ENCODE results near the gene TMEM72.

TMEM72 gene

DNA sequence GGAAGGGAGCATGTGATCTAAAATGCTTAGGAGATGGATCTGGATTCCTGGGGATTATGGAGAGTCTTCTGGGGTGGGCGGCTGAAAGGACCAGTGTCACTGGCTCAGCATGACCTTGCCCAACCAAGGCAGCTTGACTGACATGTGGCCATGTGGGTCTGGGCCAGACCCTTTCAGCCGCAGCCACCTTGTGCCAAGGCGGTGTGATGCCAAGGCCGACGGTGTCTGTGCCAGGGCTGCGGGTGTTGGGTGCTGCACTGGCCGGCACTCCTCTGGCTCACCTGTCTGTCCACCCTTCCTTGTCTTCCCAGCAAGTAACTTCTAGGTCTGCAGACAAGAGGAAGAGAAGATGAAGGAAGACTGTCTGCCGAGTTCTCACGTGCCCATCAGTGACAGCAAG, 58.7 kb downstream of the TMEM72 start:
- Histone ChIP-seq H3K4me3 (ENCODE audit: low read length in 2 of 2) (no peak overlapping the region), H3K27me3 (ENCODE audit: control insufficient read depth in 1 of 2, insufficient read depth in 2 of 2, low read length in 2 of 2) (no peaks in the 10 kb centered on the region), H3K9me3 (ENCODE audit: control insufficient read depth in 2 of 2, low read length in 2 of 2) (no peaks in the 10 kb centered on the region), H3K4me1 (ENCODE audit: control insufficient read depth, insufficient read depth, low read length) (peaks cover 47% of the 10 kb centered on the region), H3K36me3 (ENCODE audit: control insufficient read depth in 2 of 2, insufficient read depth in 2 of 2, low read length in 2 of 2) (peaks cover 10 to 18% of the 10 kb centered on the region in 2 donors), H3K9ac (ENCODE audit: low read length in 2 of 2) (no peak overlapping the region), H3K27ac (ENCODE audit: low read length) (no peak overlapping the region)

- H3K9ac ChIP-seq (ENCODE audit: low read length in 2 of 2) = no peak overlapping the region
- peaks cover 10 to 18% of the 10 kb centered on the region in 2 donors for H3K36me3 ChIP-seq (ENCODE audit: control insufficient read depth in 2 of 2, insufficient read depth in 2 of 2, low read length in 2 of 2)
- no peak overlapping the region for H3K4me3 ChIP-seq (ENCODE audit: low read length in 2 of 2)
- peaks cover 43% of the 10 kb centered on the region for H3K4me1 ChIP-seq (ENCODE audit: control insufficient read depth, insufficient read depth, low read length)
- no peaks in the 10 kb centered on the region for H3K27me3 ChIP-seq (ENCODE audit: control insufficient read depth in 1 of 2, insufficient read depth in 2 of 2, low read length in 2 of 2)
- no peak overlapping the region for H3K27ac ChIP-seq (ENCODE audit: low read length)
- H3K9me3 ChIP-seq (ENCODE audit: control insufficient read depth in 2 of 2, low read length in 2 of 2) = no peaks in the 10 kb centered on the region
Observed at GRCh38 chr10:44970812-44971395, 59.8 kb downstream of the TMEM72 start.

DNA sequence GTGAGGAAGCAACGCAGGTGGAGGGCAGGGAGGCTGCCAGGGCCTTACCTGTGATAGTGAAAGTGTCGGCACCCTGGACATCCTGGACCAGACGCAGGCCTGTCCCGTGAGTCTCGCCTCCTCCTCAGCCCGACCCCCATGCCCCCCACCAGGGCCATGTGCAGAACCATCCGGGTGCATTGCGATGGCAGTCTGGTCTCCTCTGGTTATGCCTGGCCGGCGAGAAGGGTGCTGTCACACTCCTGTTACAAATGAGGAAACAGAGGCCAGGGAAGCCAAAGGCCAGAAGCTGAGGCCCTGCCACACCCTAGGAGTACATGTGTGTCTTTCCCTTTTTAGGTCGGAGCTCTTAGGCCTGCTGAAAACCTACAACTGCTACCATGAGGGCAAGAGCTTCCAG, 60.3 kb downstream of the TMEM72 start:
- peaks cover 45% of the 10 kb centered on the region for H3K4me1 ChIP-seq (ENCODE audit: control insufficient read depth, insufficient read depth, low read length)
- no peaks in the 10 kb centered on the region for H3K9me3 ChIP-seq (ENCODE audit: control insufficient read depth in 2 of 2, low read length in 2 of 2)
- no peak overlapping the region for H3K27ac ChIP-seq (ENCODE audit: low read length)
- H3K9ac ChIP-seq (ENCODE audit: low read length in 2 of 2) = no peak overlapping the region
- H3K4me3 ChIP-seq (ENCODE audit: low read length in 2 of 2) = no peak overlapping the region
- no peaks in the 10 kb centered on the region for H3K27me3 ChIP-seq (ENCODE audit: control insufficient read depth in 1 of 2, insufficient read depth in 2 of 2, low read length in 2 of 2)
- H3K36me3 ChIP-seq (ENCODE audit: control insufficient read depth in 2 of 2, insufficient read depth in 2 of 2, low read length in 2 of 2) = peaks cover 10 to 18% of the 10 kb centered on the region in 2 donors

GRCh38 chr10:44971935-44972757, 61.0 kb downstream of the TMEM72 start:
- no peak overlapping the region for H3K27ac ChIP-seq (ENCODE audit: low read length)
- H3K4me1 ChIP-seq (ENCODE audit: control insufficient read depth, insufficient read depth, low read length) = peaks cover 47% of the 10 kb centered on the region
- H3K4me3 ChIP-seq (ENCODE audit: low read length in 2 of 2) = no peak overlapping the region
- H3K27me3 ChIP-seq (ENCODE audit: control insufficient read depth in 1 of 2, insufficient read depth in 2 of 2, low read length in 2 of 2) = no peaks in the 10 kb centered on the region
- H3K9ac ChIP-seq (ENCODE audit: low read length in 2 of 2) = no peak overlapping the region
- no peaks in the 10 kb centered on the region for H3K9me3 ChIP-seq (ENCODE audit: control insufficient read depth in 2 of 2, low read length in 2 of 2)
- H3K36me3 ChIP-seq (ENCODE audit: control insufficient read depth in 2 of 2, insufficient read depth in 2 of 2, low read length in 2 of 2) = peaks cover 15 to 21% of the 10 kb centered on the region in 2 donors

DNA sequence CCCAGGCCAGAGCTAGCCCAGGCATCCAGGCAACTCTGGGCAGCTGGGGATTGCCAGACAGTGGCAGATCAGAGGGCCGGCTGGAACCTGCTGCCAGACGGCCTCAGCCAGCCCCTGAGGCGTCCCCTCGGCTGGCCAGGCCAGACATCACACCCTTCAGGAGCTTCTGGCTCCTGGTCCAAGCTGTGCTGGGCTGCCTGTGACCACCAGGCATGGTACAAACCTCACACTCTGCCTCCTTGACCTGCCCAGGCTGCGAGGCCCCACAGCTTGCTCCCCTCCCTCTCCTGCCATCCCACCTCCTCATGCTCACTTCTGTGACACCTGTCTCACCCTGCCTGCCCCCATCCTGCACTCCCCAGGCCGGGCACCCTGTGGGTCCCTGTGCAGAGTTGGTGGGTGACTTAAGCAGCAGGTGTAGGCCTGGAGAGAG, 61.8 kb downstream of the TMEM72 start:
- Histone ChIP-seq H3K4me1 (ENCODE audit: control insufficient read depth, insufficient read depth, low read length) (peaks cover 48% of the 10 kb centered on the region), H3K36me3 (ENCODE audit: control insufficient read depth in 2 of 2, insufficient read depth in 2 of 2, low read length in 2 of 2) (peaks cover 15 to 21% of the 10 kb centered on the region in 2 donors), H3K9me3 (ENCODE audit: control insufficient read depth in 2 of 2, low read length in 2 of 2) (no peaks in the 10 kb centered on the region), H3K9ac (ENCODE audit: low read length in 2 of 2) (no peak overlapping the region), H3K27me3 (ENCODE audit: control insufficient read depth in 1 of 2, insufficient read depth in 2 of 2, low read length in 2 of 2) (no peaks in the 10 kb centered on the region), H3K4me3 (ENCODE audit: low read length in 2 of 2) (no peak overlapping the region), H3K27ac (ENCODE audit: low read length) (no peak overlapping the region)

GRCh38 chr10:44973323-44974081, 62.4 kb downstream of the TMEM72 start:
- Histone ChIP-seq H3K4me3 (ENCODE audit: low read length in 2 of 2) (peak overlapping the region in 1 of 2 donors; percentile 79), H3K4me1 (ENCODE audit: control insufficient read depth, insufficient read depth, low read length) (peaks cover 50% of the 10 kb centered on the region), H3K36me3 (ENCODE audit: control insufficient read depth in 2 of 2, insufficient read depth in 2 of 2, low read length in 2 of 2) (peaks cover 15 to 21% of the 10 kb centered on the region in 2 donors), H3K9ac (ENCODE audit: low read length in 2 of 2) (peak overlapping the region in 1 of 2 donors; percentile 81), H3K27me3 (ENCODE audit: control insufficient read depth in 1 of 2, insufficient read depth in 2 of 2, low read length in 2 of 2) (no peaks in the 10 kb centered on the region), H3K27ac (ENCODE audit: low read length) (peak overlapping the region; percentile 90), H3K9me3 (ENCODE audit: control insufficient read depth in 2 of 2, low read length in 2 of 2) (no peaks in the 10 kb centered on the region)

DNA sequence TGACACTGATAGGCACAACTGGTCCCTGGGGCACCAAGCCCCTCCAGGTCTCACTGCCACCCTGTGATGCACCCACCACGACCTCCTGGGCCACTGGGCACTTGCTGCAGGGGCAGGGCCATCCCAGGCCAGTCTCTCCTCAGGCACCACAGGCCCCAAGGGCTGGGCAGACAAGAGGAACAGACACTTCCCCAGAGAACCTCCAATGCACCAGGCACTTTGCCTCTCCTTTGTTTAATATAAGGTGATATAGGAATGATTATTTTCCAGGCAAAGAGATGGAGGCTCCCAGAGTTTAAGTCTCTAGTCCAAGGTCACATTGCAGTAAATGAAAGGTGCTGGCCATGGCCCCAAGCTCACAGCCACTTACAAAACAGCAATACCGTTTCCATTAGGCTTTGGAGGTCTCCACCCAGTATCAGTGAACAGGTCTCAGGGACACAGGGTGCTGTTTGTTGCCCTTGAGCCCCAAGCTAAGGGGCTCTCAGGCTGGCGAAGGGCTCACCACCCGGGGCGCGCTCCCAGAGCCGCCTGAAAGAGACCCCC, 63.0 kb downstream of the TMEM72 start:
- peaks cover 12 to 21% of the 10 kb centered on the region in 2 donors for H3K36me3 ChIP-seq (ENCODE audit: control insufficient read depth in 2 of 2, insufficient read depth in 2 of 2, low read length in 2 of 2)
- H3K4me1 ChIP-seq (ENCODE audit: control insufficient read depth, insufficient read depth, low read length) = peaks cover 55% of the 10 kb centered on the region
- H3K27ac ChIP-seq (ENCODE audit: low read length) = peak overlapping the region; percentile 90
- H3K9me3 ChIP-seq (ENCODE audit: control insufficient read depth in 2 of 2, low read length in 2 of 2) = no peaks in the 10 kb centered on the region
- no peaks in the 10 kb centered on the region for H3K27me3 ChIP-seq (ENCODE audit: control insufficient read depth in 1 of 2, insufficient read depth in 2 of 2, low read length in 2 of 2)
- peak overlapping the region; percentile 68 to 81 for H3K9ac ChIP-seq (ENCODE audit: low read length in 2 of 2)
- peak overlapping the region; percentile 73 to 79 for H3K4me3 ChIP-seq (ENCODE audit: low read length in 2 of 2)

DNA sequence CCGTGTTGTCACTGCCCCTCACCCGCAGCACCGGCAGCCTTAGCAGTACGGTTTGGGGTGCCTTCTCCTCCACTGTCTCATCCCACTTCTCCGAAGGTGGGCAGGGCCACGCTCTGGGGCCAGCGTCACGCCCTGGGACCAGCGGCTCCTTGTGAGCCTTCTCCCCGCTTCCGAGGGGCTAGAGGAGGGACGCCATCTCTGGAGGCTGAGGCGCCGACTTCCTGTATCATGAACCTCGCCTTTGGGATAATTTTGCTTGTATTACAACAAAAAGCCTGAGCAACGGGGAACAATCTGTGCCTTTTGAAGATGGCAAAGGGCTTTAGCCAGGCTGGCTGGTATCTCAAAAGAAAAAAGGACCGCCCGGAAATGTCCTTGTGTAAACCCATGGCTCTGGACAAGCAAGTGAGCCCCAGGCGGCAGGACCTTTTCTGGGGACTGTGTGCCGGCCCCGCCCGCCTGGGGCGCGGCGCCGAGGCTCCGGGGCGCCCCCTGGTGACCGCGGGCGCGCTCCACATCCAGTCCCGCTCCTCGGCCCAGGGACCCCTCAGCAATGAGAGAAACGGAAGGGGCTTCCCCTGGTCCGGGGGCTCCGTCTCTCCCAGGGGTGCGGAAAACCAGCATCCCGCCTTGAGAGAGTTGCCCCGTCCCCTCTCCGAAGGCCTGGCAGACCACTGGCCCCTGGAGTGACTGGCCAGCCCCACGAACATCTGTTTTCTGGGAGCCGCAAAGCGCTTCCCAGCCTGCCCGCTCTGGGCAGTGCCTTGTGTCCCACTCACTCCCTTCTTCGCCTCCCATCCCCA, 63.7 kb downstream of the TMEM72 start:
- H3K27me3 ChIP-seq (ENCODE audit: control insufficient read depth in 1 of 2, insufficient read depth in 2 of 2, low read length in 2 of 2) = no peaks in the 10 kb centered on the region
- peaks cover 61% of the 10 kb centered on the region for H3K4me1 ChIP-seq (ENCODE audit: control insufficient read depth, insufficient read depth, low read length)
- peaks cover 12 to 20% of the 10 kb centered on the region in 2 donors for H3K36me3 ChIP-seq (ENCODE audit: control insufficient read depth in 2 of 2, insufficient read depth in 2 of 2, low read length in 2 of 2)
- no peaks in the 10 kb centered on the region for H3K9me3 ChIP-seq (ENCODE audit: control insufficient read depth in 2 of 2, low read length in 2 of 2)
- peak overlapping the region; percentile 73 to 79 for H3K4me3 ChIP-seq (ENCODE audit: low read length in 2 of 2)
- peak overlapping the region; percentile 68 to 81 for H3K9ac ChIP-seq (ENCODE audit: low read length in 2 of 2)
- H3K27ac ChIP-seq (ENCODE audit: low read length) = peak overlapping the region; percentile 90

DNA sequence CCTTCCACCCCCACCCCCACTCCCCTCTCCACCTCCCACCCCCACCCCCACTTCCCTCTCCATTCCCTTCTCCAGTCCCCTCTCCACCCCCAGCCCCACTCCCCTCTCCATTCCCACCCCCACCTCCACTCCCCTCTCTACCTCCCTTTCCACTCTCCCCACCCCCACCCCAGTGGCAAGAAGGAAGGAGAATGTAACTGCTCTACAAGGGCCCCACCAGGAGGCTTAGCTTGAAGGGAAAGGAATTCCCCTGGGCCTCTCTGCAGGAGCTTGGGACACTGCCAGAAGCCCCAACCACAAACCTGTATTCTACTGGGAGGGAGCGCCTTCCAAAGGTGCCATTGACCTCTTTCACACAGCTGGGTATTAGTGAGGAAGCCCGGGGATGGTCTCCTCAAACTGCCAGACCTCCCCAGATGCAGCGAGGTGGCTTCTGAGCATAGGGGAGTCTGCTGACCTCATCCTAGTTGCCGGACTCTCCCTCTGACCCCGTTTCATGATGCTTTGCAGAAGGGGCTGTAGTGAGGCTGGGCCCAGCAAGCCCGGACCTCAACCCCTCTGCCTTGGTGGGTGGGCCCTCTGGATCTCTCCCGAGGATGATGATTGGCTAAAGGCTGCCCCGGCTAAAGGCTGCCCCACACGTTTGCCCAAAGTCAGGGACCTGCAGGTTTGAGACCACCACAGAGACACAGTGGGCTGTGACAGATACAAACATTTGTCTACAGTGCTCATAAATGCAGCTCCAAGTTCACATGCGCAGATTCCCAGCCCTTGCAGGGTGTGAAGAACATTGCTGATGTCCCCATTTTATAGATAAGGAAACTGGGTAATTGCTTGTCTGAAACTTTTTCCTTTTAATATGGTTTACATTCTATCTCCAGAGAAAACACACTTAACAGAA, 64.5 kb downstream of the TMEM72 start:
- H3K36me3 ChIP-seq (ENCODE audit: control insufficient read depth in 2 of 2, insufficient read depth in 2 of 2, low read length in 2 of 2) = peaks cover 10 to 15% of the 10 kb centered on the region in 2 donors
- H3K9me3 ChIP-seq (ENCODE audit: control insufficient read depth in 2 of 2, low read length in 2 of 2) = no peaks in the 10 kb centered on the region
- peaks cover 70% of the 10 kb centered on the region for H3K4me1 ChIP-seq (ENCODE audit: control insufficient read depth, insufficient read depth, low read length)
- peak overlapping the region in 1 of 2 donors; percentile 30 for H3K9ac ChIP-seq (ENCODE audit: low read length in 2 of 2)
- H3K27me3 ChIP-seq (ENCODE audit: control insufficient read depth in 1 of 2, insufficient read depth in 2 of 2, low read length in 2 of 2) = no peaks in the 10 kb centered on the region
- H3K4me3 ChIP-seq (ENCODE audit: low read length in 2 of 2) = peak overlapping the region; percentile 41 to 86
- peak overlapping the region; percentile 58 for H3K27ac ChIP-seq (ENCODE audit: low read length)

All from stomach smooth muscle (tissue), 2 donors.